A549 (cell line): ENCODE measurements around the gene NPHS2.

Experiments used
- ATOH8 ChIP-seq: fragments of 250-450 bp; sonication (Bioruptor Pico); IDR thresholded peaks from 2 replicates; pipeline ENCODE4 v1.5.0; 2020; ENCODE audit warnings: low read depth, mild to moderate bottlenecking, moderate library complexity
- BHLHE40 ChIP-seq: IDR thresholded peaks from 2 replicates; pipeline ENCODE4 v1.6.1; 2012; ENCODE audit warnings: low read depth, low read length, inconsistent platforms
- CTCF ChIP-seq: fragments of >200 bp; sonication (Bioruptor Twin); formaldehyde crosslinking; IDR thresholded peaks from 3 replicates; pipeline ENCODE4 v1.5.1; 2016
- ZFP36 ChIP-seq: fragments of 450-650 bp; IDR thresholded peaks from 2 replicates; pipeline ENCODE4 v1.6.1; 2014; ENCODE audit warnings: borderline replicate concordance; ENCODE audit not compliant: partially characterized antibody

GRCh38 chr1:179547021-179547535 is 28.7 kb downstream of the NPHS2 start:
- no peak for TF ChIP-seq BHLHE40
- no peak for TF ChIP-seq ATOH8 (CRISPR knock-in tag)
- no peak for TF ChIP-seq CTCF
- TF ChIP-seq ZFP36: no peak
